Measurements from ENCODE around the gene PRM1.

PRM1 gene

GRCh38 chr16:11251525-11252481 lies 29.3 kb downstream of the PRM1 start:
- DNase-seq: no peak

DNA sequence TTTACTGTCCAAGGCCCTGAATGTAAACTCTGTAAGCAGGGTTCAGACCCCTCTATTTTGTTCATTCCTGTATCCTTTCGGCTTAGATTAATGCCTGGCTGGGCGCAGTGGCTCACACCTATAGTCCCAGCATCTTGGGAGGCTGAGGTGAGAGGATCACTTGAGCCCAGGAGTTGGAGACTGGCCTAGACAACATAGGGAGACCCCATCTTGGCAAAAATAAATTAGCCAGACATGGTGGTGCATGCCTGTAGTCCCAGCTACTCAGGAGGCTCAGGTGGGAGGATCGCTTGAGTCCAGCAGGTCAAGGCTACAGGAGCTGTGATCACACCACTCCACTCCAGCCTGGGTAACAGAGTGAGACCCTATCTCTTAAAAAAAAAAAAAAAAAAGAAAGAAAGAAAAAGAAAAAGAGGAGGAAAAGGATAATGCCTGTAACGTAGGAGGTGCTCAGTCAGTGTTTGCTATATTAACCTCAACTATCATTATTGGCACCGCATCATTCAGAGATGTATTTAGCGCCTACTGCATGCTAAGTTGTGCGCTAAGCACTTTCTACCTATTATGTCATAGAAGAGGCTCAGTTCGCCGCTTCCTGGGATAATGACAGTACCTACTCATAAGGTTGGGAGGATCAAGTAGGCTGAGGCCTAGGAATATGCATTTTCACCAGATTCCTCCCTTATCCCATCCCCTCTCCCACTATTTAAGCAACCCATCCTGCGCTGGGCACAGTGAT lies 30.2 kb downstream of the PRM1 start:
- DNase-seq: no peak

GRCh38 chr16:11250091-11250785 lies 30.9 kb downstream of the PRM1 start:
- DNase-seq: no peak

DNA sequence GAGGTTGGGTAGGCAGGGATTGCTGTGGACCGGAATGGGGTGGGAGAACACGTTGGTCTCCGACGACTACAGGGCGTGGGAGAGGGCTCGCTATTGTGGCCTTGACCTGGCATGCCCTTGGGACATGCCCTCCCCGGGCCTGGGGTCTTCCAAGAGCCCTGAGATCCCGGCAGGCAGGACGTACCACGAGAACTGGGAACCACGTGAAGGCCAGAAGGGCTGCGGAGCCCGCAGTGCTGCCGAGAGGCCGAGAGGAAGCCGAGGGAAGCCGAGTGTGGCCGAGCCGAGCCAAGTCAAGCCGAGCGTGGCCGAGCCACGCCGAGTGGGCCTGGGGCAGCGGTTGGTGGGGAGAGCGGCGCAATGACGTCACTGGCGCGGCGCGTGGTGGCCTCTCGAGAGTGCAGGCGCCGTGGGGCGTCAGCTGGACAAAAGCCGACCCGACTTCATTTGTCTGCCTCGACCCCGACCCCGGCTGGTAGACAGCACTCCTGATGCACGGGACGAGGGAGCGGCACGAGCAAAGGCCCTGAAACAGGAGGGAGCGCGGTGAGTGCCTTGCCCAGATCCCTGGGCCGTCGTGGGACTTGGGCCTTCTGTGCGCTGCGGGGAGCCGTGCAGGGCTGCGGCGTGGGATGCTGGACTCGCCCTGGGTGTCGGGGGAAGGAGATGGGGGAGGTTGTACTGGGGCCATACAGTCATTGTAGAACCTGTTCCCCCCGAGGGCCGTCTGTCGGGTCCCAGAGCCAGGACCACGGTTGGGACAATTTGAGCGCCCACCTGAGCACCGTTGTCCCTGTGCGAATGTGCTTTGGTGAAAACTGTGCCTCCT lies 31.7 kb downstream of the PRM1 start:
- no peak for DNase-seq

GRCh38 chr16:11248133-11248532 lies 33.0 kb downstream of the PRM1 start:
- no peak for DNase-seq

- no peak for DNase-seq
Measured at GRCh38 chr16:11245988-11246387, 35.1 kb downstream of the PRM1 start.

GRCh38 chr16:11245222-11245737 lies 35.9 kb downstream of the PRM1 start:
- no peak for DNase-seq

DNA sequence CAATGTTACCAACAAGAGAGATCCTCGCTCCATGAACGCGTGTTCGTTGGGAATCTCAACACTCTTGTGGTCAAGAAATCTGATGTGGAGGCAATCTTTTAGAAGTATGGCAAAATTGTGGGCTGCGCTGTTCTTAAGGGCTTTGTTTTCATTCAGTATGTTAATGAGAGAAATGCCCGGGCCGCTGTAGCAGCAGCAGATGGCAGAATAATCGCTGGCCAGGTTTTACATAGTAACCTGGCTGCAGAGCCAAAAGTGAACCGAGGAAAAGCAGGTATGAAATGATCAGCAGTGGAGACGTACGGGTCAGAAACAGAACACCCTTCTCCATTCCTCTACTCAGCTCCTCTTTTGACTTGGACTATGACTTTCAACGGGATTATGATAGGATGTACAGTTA lies 38.5 kb downstream of the PRM1 start:
- peak; percentile 63 for DNase-seq

DNA sequence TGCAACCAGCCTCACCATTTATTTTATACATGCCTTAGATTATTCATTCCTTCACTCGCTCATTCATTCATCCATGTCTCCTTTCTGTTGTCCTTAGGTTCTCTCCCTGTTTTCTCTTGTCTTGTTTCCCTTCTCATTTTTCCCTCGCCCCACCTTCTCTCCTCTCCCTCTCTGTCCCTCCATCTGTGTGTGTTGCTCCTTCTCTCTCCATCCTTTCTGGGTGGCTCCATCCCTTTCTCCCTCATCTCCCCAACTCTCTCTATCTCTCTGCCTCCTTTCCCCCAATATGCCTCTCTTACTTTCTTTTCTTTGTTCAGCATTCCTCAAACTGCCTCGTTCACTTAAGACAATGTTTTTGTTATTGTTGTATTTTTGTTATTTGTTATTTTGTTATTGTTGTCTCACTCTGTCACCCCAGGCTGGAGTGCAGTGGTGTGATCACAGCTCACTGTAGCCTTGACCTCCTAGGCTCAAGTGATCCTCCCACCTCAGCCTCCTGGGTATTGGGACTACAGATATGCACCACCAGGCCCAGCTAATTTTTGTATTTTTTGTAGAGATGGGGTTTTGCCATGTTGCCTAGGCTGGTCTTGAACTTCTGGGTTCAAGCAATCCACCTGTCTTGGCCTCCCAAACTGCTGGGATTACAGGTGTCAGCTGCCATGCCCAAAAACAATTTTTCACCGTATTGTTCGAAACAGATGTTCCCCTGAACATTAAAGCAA lies 39.5 kb downstream of the PRM1 start:
- no peak for DNase-seq

GRCh38 chr16:11240636-11241473 lies 40.3 kb downstream of the PRM1 start:
- DNase-seq: no peak

DNA sequence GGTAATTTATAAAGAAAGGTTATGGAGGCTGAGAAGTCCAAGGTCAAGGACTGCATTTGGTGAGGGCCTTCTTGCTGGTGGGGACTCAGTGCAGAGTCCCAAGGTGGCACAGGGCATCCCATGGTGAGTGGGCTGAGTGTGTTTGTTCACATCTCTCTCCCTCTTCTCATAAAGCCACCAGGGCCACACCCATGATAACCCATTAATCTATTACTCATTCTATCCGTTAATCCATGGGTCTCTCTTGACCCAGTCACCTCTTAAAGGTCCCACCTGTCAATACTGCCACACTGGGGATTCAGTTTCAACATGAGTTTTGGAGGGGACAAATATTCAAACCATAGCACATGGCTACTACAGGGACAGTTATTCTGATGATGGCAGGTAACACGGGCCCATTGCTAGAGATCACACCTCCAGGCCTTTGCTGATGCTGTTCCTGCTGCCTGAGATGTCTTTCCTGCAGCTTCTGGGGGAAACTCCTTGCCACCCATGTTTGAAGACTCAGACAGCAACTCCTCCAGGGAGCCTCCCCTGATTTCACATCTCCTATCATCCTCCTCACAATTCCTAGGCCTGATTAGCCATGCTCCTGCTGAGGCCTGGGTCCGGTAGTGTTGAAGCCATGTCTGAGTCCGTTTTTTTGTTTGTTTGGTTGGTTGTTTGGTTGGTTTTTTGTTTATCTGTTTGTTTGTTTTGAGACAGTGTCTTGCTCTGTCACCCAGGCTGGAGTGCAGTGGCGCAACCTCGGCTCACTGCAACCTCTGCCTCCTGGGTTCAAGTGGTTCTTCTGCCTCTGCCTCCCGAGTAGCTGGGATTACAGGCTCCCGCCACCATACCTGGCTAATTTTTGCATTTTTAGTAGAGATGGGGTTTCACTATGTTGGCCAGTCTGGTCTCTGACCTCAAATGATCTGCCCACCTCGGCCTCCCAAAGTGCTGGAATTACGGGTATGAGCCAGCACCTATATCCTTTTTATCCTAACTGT lies 41.2 kb downstream of the PRM1 start:
- DNase-seq: no peak

DNA sequence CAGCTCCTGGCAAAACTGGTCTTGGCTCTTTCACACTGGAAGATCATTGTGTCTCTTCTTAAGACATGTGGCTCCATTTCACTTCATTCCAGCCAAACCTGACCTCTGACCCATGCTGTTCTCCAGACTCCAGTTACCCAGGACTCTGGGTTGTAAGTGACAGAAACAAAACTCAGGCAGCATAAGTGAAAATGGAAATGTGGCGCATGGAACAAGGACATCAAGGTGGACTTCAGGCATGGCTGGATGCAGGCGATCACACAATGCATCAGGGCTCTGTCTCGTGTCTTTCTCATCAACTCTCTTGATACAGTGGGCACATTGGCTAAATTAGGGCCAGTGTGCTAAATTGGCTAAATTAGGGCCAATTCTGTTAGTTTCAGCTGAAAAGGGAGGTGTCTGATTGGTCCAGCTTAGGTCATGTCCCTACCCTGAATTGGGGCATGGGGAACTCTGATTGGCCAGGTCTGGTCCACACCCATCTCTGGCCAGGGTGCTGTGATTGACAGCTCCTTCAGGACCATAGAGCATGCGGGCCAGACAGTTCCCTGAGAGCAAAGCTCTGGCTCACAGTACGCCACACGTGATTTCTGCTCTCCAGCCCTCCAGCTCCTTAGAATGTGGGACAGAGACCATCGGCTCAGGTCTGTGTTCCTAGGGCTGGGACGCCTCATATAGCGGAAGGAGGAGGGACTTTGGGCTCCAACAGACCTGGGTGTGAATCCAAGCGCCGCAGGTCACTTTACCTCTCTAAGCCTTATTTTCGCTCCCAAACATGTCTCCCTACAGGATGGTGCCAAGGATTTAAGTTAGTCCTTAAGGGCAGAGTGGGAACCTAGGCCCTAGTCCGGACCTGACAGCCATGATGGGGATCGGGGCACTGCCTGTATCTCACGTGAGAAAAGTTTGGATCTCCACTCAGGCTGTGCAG lies 42.6 kb downstream of the PRM1 start:
- no peak for DNase-seq

DNA sequence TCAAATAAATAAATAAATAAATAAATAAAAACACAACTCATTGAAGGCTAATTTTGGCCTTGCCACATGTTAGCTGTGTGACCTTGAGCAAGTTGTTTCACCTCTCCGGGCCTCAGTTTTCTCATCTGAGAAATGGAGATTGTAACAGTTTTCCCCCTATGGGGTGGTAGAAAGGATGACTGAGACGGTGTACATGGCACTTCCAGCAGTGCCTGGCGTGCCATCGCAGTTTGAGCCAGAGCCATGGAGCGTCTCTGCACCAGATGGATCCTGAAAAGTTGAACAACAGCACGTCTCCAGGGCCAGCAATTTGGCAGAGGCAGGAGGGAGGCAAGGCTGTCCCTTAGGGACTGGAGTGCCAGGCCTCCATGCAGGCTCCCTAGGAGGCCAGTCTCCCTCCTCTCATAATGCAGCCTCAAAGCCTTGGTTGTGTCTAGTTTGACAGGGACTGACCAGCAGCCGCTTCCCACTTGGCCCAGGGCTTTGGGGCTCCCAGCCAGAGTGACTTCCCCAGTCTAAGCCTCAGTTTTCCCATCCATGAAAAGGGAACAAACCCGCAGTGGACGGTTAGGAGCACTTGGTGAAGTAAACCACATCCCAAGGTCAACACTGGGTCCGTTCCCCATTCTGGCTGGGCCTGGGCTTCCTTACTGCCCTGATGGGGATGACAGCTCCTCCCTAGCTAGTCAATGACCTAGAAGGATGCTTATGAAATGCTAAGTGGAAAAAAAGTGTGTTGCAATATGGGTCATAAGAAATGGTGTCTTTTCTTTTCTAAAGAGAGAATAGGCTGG lies 44.5 kb downstream of the PRM1 start:
- no peak for DNase-seq

GRCh38 chr16:11235703-11235991 lies 45.5 kb downstream of the PRM1 start:
- DNase-seq: no peak

DNA sequence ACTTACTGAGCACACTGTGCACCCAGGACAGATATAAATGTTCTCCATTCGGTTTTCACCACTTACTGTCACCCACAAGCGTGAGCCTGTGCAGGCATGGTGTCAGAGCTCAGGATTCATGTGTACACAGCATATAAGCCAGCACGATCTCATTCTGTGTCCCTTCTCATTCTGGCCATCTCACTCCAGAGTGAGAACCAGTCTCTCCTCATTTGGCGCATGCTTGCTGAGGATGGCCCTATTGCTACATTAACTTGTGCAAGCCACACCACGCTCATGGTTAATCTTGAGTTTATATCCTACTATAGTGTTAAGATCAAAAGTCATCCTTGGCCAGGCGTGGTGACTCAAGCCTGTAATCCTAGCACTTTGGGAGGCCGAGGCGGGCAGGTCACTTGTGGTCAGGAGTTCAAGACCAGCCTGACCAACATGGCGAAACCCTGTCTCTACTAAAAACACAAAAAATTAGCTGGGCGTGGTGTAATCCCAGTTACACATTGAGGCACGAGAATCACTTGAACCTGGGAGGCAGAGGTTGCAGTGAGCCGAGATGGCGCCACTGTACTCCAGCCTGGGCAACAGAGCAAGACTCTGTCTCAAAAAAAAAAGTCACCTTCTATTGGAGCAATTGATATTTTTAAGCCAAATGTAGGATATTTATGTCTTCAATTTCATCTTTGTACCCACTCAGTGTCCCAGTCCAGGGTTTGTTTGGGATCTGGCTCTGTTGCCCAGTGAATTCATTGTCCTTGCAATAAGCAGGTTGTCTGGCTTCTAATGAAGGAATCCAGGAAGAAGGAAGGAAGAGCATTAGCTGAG lies 46.0 kb downstream of the PRM1 start:
- DNase-seq: no peak

DNA sequence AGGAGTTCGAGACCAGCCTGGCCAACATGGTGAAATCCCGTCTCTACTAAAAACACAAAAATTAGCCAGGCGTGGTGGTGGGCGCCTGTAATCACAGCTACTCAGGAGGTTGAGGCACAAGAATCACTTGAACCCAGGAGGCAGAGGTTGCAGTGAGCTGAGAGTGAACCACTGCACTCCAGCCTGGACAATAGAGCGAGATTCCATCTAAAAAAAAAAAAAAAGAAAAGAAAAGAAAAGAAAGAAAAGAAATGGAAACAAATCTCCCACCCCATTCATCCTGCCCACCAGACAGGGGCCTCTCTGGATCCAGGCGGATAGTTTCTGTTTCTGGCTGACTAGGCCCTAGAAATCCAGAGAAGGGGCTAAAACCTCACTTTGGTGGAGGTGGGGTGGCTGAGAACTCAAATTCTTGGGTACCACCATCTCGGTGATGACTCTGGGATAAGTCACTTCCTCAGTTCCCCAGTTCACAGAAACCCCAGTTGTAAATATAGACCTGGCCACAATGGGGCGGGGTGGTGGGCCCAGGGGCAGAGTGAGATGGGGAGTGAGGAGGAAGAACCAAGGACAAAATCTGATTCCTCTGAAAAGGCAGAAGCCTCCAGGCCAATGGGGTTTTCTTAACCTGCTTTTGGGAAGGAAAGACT lies 47.3 kb downstream of the PRM1 start:
- no peak for DNase-seq
